OCI-M2 (cell line): Measurements from ENCODE around the gene NBDY.

Experiments used
- DNase-seq: peaks from one replicate; lab custom pipeline; 2025; ENCODE audit not compliant: unreplicated experiment; lab: John Stamatoyannopoulos, UW

NBDY gene

GRCh38 chrX:56784666-56785065, 55.6 kb downstream of the NBDY start:
- no peak for DNase-seq

GRCh38 chrX:56785442-56785841, 56.4 kb downstream of the NBDY start:
- DNase-seq, result no peak

GRCh38 chrX:56786889-56787733, 58.1 kb downstream of the NBDY start:
- no peak for DNase-seq

- DNase-seq, result no peak
These were observed 58.7 kb downstream of the NBDY start for GRCh38 chrX:56787734-56788152.

GRCh38 chrX:56788229-56788628, 59.2 kb downstream of the NBDY start:
- no peak for DNase-seq

GRCh38 chrX:56788717-56789122, 59.7 kb downstream of the NBDY start:
- no peak for DNase-seq

- DNase-seq, result no peak
These were observed 60.6 kb downstream of the NBDY start for GRCh38 chrX:56789518-56790070.

GRCh38 chrX:56790778-56791177, 61.7 kb downstream of the NBDY start:
- DNase-seq, result no peak

- DNase-seq, result no peak
These were observed 62.4 kb downstream of the NBDY start for GRCh38 chrX:56791456-56791855.

GRCh38 chrX:56792270-56793111, 63.4 kb downstream of the NBDY start:
- no peak for DNase-seq

- DNase-seq, result no peak
These were observed 64.0 kb downstream of the NBDY start for GRCh38 chrX:56793112-56793430.

GRCh38 chrX:56793521-56794320, 64.7 kb downstream of the NBDY start:
- DNase-seq, result no peak

- DNase-seq, result no peak
These were observed 65.6 kb downstream of the NBDY start for GRCh38 chrX:56794404-56795230.

GRCh38 chrX:56795309-56795868, 66.3 kb downstream of the NBDY start:
- no peak for DNase-seq

- no peak for DNase-seq
These were observed 67.8 kb downstream of the NBDY start for GRCh38 chrX:56796641-56797395.

GRCh38 chrX:56797574-56798338, 68.7 kb downstream of the NBDY start:
- no peak for DNase-seq

GRCh38 chrX:56798339-56798711, 69.3 kb downstream of the NBDY start:
- no peak for DNase-seq
